HG03457 (cell line): ENCODE measurements around the gene HSPA9.

Source experiments
- ATAC-seq: cut with Tn5 transposase; IDR thresholded peaks from one replicate; pipeline ENCODE4 v1.9.1; 2021; ENCODE audit warnings: moderate number of reproducible peaks; ENCODE audit not compliant: unreplicated experiment

The HSPA9 gene

GRCh38 chr5:138575194-138576015 is at the start of gene HSPA9:
Gene HSPA9, minus strand, starts transcription at chr5:138575401. Its CDS starts 83 bp downstream, at chr5:138575318.
- peak; percentile 75 for ATAC-seq

- ATAC-seq: no peak
These were observed 47.9 kb upstream of the HSPA9 start for GRCh38 chr5:138623053-138623452.

GRCh38 chr5:138622051-138622450 is 46.9 kb upstream of the HSPA9 start:
- no peak for ATAC-seq

- no peak for ATAC-seq
These were observed 45.5 kb upstream of the HSPA9 start for GRCh38 chr5:138620663-138621224.

- ATAC-seq: no peak
These were observed 41.3 kb upstream of the HSPA9 start for GRCh38 chr5:138616508-138616907.

GRCh38 chr5:138615461-138615860 is 40.3 kb upstream of the HSPA9 start:
- no peak for ATAC-seq

GRCh38 chr5:138611678-138612218 is 36.5 kb upstream of the HSPA9 start:
- no peak for ATAC-seq

- no peak for ATAC-seq
These were observed 35.9 kb upstream of the HSPA9 start for GRCh38 chr5:138610918-138611677.

GRCh38 chr5:138610415-138610917 is 35.3 kb upstream of the HSPA9 start:
- ATAC-seq: no peak

- ATAC-seq: no peak
These were observed 31.3 kb upstream of the HSPA9 start for GRCh38 chr5:138606378-138607064.

- ATAC-seq: peak; percentile 57
These were observed 30.2 kb upstream of the HSPA9 start for GRCh38 chr5:138605254-138605972.

GRCh38 chr5:138604176-138604785 is 29.1 kb upstream of the HSPA9 start:
- no peak for ATAC-seq

- ATAC-seq: no peak
These were observed 28.2 kb upstream of the HSPA9 start for GRCh38 chr5:138603249-138603920.

- no peak for ATAC-seq
These were observed 27.3 kb upstream of the HSPA9 start for GRCh38 chr5:138602371-138603000.

- ATAC-seq: no peak
These were observed 26.2 kb upstream of the HSPA9 start for GRCh38 chr5:138601444-138601843.

GRCh38 chr5:138600446-138600845 is 25.2 kb upstream of the HSPA9 start:
- ATAC-seq: no peak

GRCh38 chr5:138597661-138598400 is 22.6 kb upstream of the HSPA9 start:
- no peak for ATAC-seq
